Measurements from ENCODE around the gene HAPLN2.

HAPLN2 gene

GRCh38 chr1:156654700-156655099 is 35.5 kb downstream of the HAPLN2 start:
- Histone ChIP-seq H2AFZ (ENCODE audit: low read depth, low read length) (no peak overlapping the region), H2BK12ac (ENCODE audit: low read length in 2 of 2) (no peak overlapping the region), H3K4me1 (ENCODE audit: control insufficient read depth, insufficient read depth, low read depth, low read length) (peaks cover 20% of the 10 kb centered on the region), H3K9ac (ENCODE audit: low read length) (no peak overlapping the region), H2BK5ac (ENCODE audit: low read depth, low read length, poor library complexity, severe bottlenecking) (no peak overlapping the region), H3K4me3 (ENCODE audit: insufficient read depth in 1 of 2, low read depth in 1 of 2, low read length in 2 of 2) (no peak overlapping the region), H3K18ac (ENCODE audit: low read depth in 1 of 2, low read length in 2 of 2) (no peak overlapping the region), H3K9me3 (ENCODE audit: control insufficient read depth, low read length) (no peaks in the 10 kb centered on the region), H4K91ac (ENCODE audit: low read length) (no peak overlapping the region), H3K36me3 (ENCODE audit: control insufficient read depth in 1 of 2, insufficient read depth in 2 of 2, low read depth in 1 of 2, low read length in 2 of 2) (peaks cover 0 to 2% of the 10 kb centered on the region in 2 experiments), H3K27ac (ENCODE audit: low read length, poor library complexity, severe bottlenecking) (no peak overlapping the region), H3K14ac (ENCODE audit: low read length in 2 of 2) (no peak overlapping the region), H2AK5ac (ENCODE audit: low read length, severe bottlenecking) (no peak overlapping the region), H3K79me1 (replicated peaks; ENCODE audit: low read length, poor library complexity, severe bottlenecking) (peaks cover 13% of the 10 kb centered on the region), H3K23ac (ENCODE audit: low read length in 2 of 2) (no peak overlapping the region), H4K8ac (ENCODE audit: low read length) (no peak overlapping the region), H2BK15ac (ENCODE audit: low read depth, poor library complexity, severe bottlenecking) (no peak overlapping the region), H2BK120ac (ENCODE audit: low read depth, low read length) (no peak overlapping the region), H3K27me3 (ENCODE audit: control insufficient read depth in 1 of 2, insufficient read depth in 1 of 2, low read length in 2 of 2) (peaks cover 75 to 79% of the 10 kb centered on the region in 2 experiments), H3K4ac (ENCODE audit: low read depth in 1 of 2, low read length in 2 of 2) (no peak overlapping the region), H3K4me2 (ENCODE audit: low read length, poor library complexity, severe bottlenecking) (no peak overlapping the region)
- no CpG with 5 or more reads among the region's 1 CpG for WGBS
- DNase-seq, result no peak

DNA sequence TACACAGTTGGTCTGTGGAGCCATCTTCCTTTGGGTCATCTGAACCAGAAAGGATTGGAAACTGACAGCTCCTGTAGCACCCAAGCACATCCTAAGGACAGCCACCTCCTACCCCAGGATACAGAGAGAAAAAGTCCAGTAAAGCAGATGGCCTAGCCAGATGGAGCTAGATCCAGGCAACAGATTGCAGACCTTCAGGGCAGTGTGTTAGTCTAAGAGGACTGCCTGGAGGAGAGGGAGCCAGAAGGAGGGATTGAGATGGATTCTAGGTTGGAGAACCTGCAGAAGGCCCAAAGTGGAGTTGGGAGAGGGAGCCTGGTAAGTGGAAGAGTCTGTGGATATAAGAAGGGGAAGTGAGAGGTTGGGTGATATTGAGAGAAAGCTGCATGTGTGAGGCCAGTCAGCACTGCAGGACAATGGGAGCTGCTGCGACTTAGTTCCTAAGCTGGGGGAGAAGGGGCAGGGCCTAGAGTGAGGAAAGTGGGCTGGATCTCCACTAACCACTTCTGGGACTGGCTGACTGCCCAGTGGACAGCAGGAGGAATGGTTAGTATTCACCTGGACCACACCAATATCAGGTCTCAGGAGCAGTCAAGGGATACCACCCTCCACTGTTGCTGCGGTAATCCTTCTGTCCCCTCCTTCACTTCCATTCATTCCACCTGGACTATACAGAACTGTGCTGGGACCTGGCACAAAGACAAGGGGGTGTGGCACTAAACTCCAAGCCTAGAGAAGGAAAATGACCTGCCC is 36.1 kb downstream of the HAPLN2 start:
- Histone ChIP-seq H2BK120ac (ENCODE audit: low read depth, low read length) (no peak overlapping the region), H2BK5ac (ENCODE audit: low read depth, low read length, poor library complexity, severe bottlenecking) (no peak overlapping the region), H3K4me1 (ENCODE audit: control insufficient read depth, insufficient read depth, low read depth, low read length) (peaks cover 24% of the 10 kb centered on the region), H3K4ac (ENCODE audit: low read depth in 1 of 2, low read length in 2 of 2) (no peak overlapping the region), H3K4me2 (ENCODE audit: low read length, poor library complexity, severe bottlenecking) (no peak overlapping the region), H3K36me3 (ENCODE audit: control insufficient read depth in 1 of 2, insufficient read depth in 2 of 2, low read depth in 1 of 2, low read length in 2 of 2) (peaks cover 0 to 2% of the 10 kb centered on the region in 2 experiments), H3K4me3 (ENCODE audit: insufficient read depth in 1 of 2, low read depth in 1 of 2, low read length in 2 of 2) (no peak overlapping the region), H3K9ac (ENCODE audit: low read length) (no peak overlapping the region), H2BK12ac (ENCODE audit: low read length in 2 of 2) (no peak overlapping the region), H3K27me3 (ENCODE audit: control insufficient read depth in 1 of 2, insufficient read depth in 1 of 2, low read length in 2 of 2) (peaks cover 69 to 73% of the 10 kb centered on the region in 2 experiments), H2BK15ac (ENCODE audit: low read depth, poor library complexity, severe bottlenecking) (no peak overlapping the region), H2AK5ac (ENCODE audit: low read length, severe bottlenecking) (no peak overlapping the region), H3K23ac (ENCODE audit: low read length in 2 of 2) (no peak overlapping the region), H3K79me1 (replicated peaks; ENCODE audit: low read length, poor library complexity, severe bottlenecking) (peaks cover 13% of the 10 kb centered on the region), H3K9me3 (ENCODE audit: control insufficient read depth, low read length) (no peaks in the 10 kb centered on the region), H3K14ac (ENCODE audit: low read length in 2 of 2) (no peak overlapping the region), H2AFZ (ENCODE audit: low read depth, low read length) (no peak overlapping the region), H3K18ac (ENCODE audit: low read depth in 1 of 2, low read length in 2 of 2) (no peak overlapping the region), H4K91ac (ENCODE audit: low read length) (no peak overlapping the region), H3K27ac (ENCODE audit: low read length, poor library complexity, severe bottlenecking) (no peak overlapping the region), H4K8ac (ENCODE audit: low read length) (no peak overlapping the region)
- no peak for DNase-seq
- 95% methylated on average over 2 of the region's 2 CpGs for WGBS

- Histone ChIP-seq H3K79me1 (replicated peaks; ENCODE audit: low read length, poor library complexity, severe bottlenecking) (peaks cover 13% of the 10 kb centered on the region), H3K36me3 (ENCODE audit: control insufficient read depth in 1 of 2, insufficient read depth in 2 of 2, low read depth in 1 of 2, low read length in 2 of 2) (peaks cover 0 to 2% of the 10 kb centered on the region in 2 experiments), H2BK120ac (ENCODE audit: low read depth, low read length) (no peak overlapping the region), H3K4me1 (ENCODE audit: control insufficient read depth, insufficient read depth, low read depth, low read length) (peaks cover 29% of the 10 kb centered on the region), H2BK12ac (ENCODE audit: low read length in 2 of 2) (no peak overlapping the region), H3K27ac (ENCODE audit: low read length, poor library complexity, severe bottlenecking) (no peak overlapping the region), H3K4ac (ENCODE audit: low read depth in 1 of 2, low read length in 2 of 2) (no peak overlapping the region), H3K23ac (ENCODE audit: low read length in 2 of 2) (no peak overlapping the region), H3K4me3 (ENCODE audit: insufficient read depth in 1 of 2, low read depth in 1 of 2, low read length in 2 of 2) (no peak overlapping the region), H4K91ac (ENCODE audit: low read length) (no peak overlapping the region), H3K18ac (ENCODE audit: low read depth in 1 of 2, low read length in 2 of 2) (no peak overlapping the region), H2AFZ (ENCODE audit: low read depth, low read length) (no peak overlapping the region), H3K14ac (ENCODE audit: low read length in 2 of 2) (no peak overlapping the region), H2BK5ac (ENCODE audit: low read depth, low read length, poor library complexity, severe bottlenecking) (no peak overlapping the region), H4K8ac (ENCODE audit: low read length) (no peak overlapping the region), H2AK5ac (ENCODE audit: low read length, severe bottlenecking) (no peak overlapping the region), H3K27me3 (ENCODE audit: control insufficient read depth in 1 of 2, insufficient read depth in 1 of 2, low read length in 2 of 2) (peaks cover 63 to 66% of the 10 kb centered on the region in 2 experiments), H3K9ac (ENCODE audit: low read length) (no peak overlapping the region), H3K4me2 (ENCODE audit: low read length, poor library complexity, severe bottlenecking) (no peak overlapping the region), H2BK15ac (ENCODE audit: low read depth, poor library complexity, severe bottlenecking) (no peak overlapping the region), H3K9me3 (ENCODE audit: control insufficient read depth, low read length) (no peaks in the 10 kb centered on the region)
- WGBS, result 91% methylated on average over 5 of the region's 9 CpGs
- no peak for DNase-seq
These were observed 36.8 kb downstream of the HAPLN2 start for GRCh38 chr1:156655904-156656516.
